KMS-11 (cell line): Measurements from ENCODE around the gene DGCR2.

ENCODE experiments used
- H2AFZ ChIP-seq: fragments of 200-600 bp; sonication (generic); 2 replicates; pipeline ENCODE4 v1.6.1; 2016; ENCODE audit warnings: antibody characterized with exemption, mixed run types, low read depth
- H3K27ac ChIP-seq: fragments of 200-600 bp; sonication (generic); 2 replicates; pipeline ENCODE4 v1.6.1; 2016; ENCODE audit warnings: mild to moderate bottlenecking, mixed run types
- H3K27me3 ChIP-seq: fragments of 200-600 bp; sonication (generic); 2 replicates; pipeline ENCODE4 v1.6.1; 2017; ENCODE audit warnings: mild to moderate bottlenecking, low read depth, mixed run types, moderate library complexity; ENCODE audit not compliant: insufficient read depth
- H3K36me3 ChIP-seq: fragments of 200-600 bp; sonication (generic); 2 replicates; pipeline ENCODE4 v1.6.1; 2017; ENCODE audit warnings: mild to moderate bottlenecking, mixed run types; ENCODE audit not compliant: insufficient read depth
- H3K4me1 ChIP-seq: fragments of 200-600 bp; sonication (generic); 2 replicates; pipeline ENCODE4 v1.6.1; 2016; ENCODE audit warnings: mild to moderate bottlenecking, low read depth, mixed run types; ENCODE audit not compliant: poor library complexity, severe bottlenecking
- H3K4me2 ChIP-seq: fragments of 200-600 bp; sonication (generic); 2 replicates; pipeline ENCODE4 v1.7.0; 2016; ENCODE audit warnings: mild to moderate bottlenecking, mixed run types
- H3K4me3 ChIP-seq: fragments of 200-600 bp; sonication (generic); IDR thresholded peaks from 2 replicates; pipeline ENCODE4 v1.6.1; 2017; ENCODE audit warnings: low read depth, low read length, mixed read lengths; ENCODE audit not compliant: insufficient read depth
- H3K79me2 ChIP-seq: fragments of 200-600 bp; sonication (generic); 2 replicates; pipeline ENCODE4 v1.6.1; 2016; ENCODE audit warnings: low read depth, mixed run types; ENCODE audit not compliant: insufficient read depth
- H3K9ac ChIP-seq: fragments of 200-600 bp; sonication (generic); 2 replicates; pipeline ENCODE4 v1.6.1; 2016; ENCODE audit warnings: mild to moderate bottlenecking, mixed run types
- H4K20me1 ChIP-seq: fragments of 200-600 bp; sonication (generic); 2 replicates; pipeline ENCODE4 v1.6.1; 2016; ENCODE audit warnings: mild to moderate bottlenecking, mixed run types; ENCODE audit not compliant: insufficient read depth
- CTCF ChIP-seq: fragments of 200-600 bp; sonication (generic); conservative IDR thresholded peaks from 2 replicates; pipeline ENCODE4 v1.6.1; 2017; ENCODE audit warnings: low read depth, mild to moderate bottlenecking, antibody characterized with exemption, low read length, moderate library complexity, mixed read lengths

DGCR2 gene

GRCh38 chr22:19045094-19045493 is 77.1 kb downstream of the DGCR2 start:
- H3K27me3 ChIP-seq, result no peaks in the 10 kb centered on the region
- H3K4me2 ChIP-seq, result no peak overlapping the region
- H3K4me3 ChIP-seq, result no peak overlapping the region
- no peaks in the 10 kb centered on the region for H3K79me2 ChIP-seq
- H3K9ac ChIP-seq, result no peak overlapping the region
- H3K36me3 ChIP-seq, result no peaks in the 10 kb centered on the region
- no peaks in the 10 kb centered on the region for H4K20me1 ChIP-seq
- no peak overlapping the region for H3K27ac ChIP-seq
- no peak overlapping the region for H2AFZ ChIP-seq
- no peak for TF ChIP-seq CTCF
- H3K4me1 ChIP-seq, result no peaks in the 10 kb centered on the region

- no peak for TF ChIP-seq CTCF
- Histone ChIP-seq H3K4me1 (no peaks in the 10 kb centered on the region), H4K20me1 (no peaks in the 10 kb centered on the region), H3K4me3 (no peak overlapping the region), H3K27ac (no peak overlapping the region), H3K9ac (no peak overlapping the region), H2AFZ (no peak overlapping the region), H3K4me2 (no peak overlapping the region), H3K79me2 (no peaks in the 10 kb centered on the region), H3K27me3 (no peaks in the 10 kb centered on the region), H3K36me3 (no peaks in the 10 kb centered on the region)
Observed at GRCh38 chr22:19044381-19044780, 77.8 kb downstream of the DGCR2 start.

- no peak overlapping the region for H3K27ac ChIP-seq
- H3K4me2 ChIP-seq, result no peak overlapping the region
- H3K4me3 ChIP-seq, result no peak overlapping the region
- no peaks in the 10 kb centered on the region for H3K36me3 ChIP-seq
- no peak for TF ChIP-seq CTCF
- no peaks in the 10 kb centered on the region for H4K20me1 ChIP-seq
- H2AFZ ChIP-seq, result no peak overlapping the region
- no peaks in the 10 kb centered on the region for H3K4me1 ChIP-seq
- no peak overlapping the region for H3K9ac ChIP-seq
- H3K79me2 ChIP-seq, result no peaks in the 10 kb centered on the region
- no peaks in the 10 kb centered on the region for H3K27me3 ChIP-seq
Observed at GRCh38 chr22:19043121-19044085, 78.8 kb downstream of the DGCR2 start.

- Histone ChIP-seq H3K4me3 (no peak overlapping the region), H4K20me1 (no peaks in the 10 kb centered on the region), H2AFZ (no peak overlapping the region), H3K27ac (no peak overlapping the region), H3K9ac (no peak overlapping the region), H3K79me2 (no peaks in the 10 kb centered on the region), H3K4me1 (no peaks in the 10 kb centered on the region), H3K4me2 (no peak overlapping the region), H3K36me3 (no peaks in the 10 kb centered on the region), H3K27me3 (no peaks in the 10 kb centered on the region)
- TF ChIP-seq CTCF, result no peak
Observed at GRCh38 chr22:19042285-19043120, 79.7 kb downstream of the DGCR2 start.
